ENCODE data around the gene PPM1E.

PPM1E gene

DNA sequence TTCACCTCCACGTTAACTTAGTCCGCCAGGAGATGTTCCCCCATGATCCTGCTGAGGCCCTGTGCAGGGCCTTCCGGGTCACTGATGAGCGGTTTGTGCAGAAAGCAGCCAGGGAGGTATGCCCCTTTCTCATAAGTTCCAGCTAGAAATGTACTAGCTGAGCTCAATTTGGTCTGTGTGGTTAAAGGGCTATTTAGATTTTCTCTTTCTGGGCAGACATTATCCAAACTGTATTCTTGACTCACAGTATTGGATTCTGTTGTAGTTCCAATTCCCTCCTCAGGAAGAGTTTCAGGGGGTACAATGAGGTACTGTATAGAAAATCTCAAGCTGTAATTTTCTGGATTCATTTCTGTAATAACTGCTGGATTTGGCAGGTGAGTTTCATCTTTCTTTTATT lies 214.0 kb downstream of the PPM1E start:
- TF ChIP-seq, protein P1, sequence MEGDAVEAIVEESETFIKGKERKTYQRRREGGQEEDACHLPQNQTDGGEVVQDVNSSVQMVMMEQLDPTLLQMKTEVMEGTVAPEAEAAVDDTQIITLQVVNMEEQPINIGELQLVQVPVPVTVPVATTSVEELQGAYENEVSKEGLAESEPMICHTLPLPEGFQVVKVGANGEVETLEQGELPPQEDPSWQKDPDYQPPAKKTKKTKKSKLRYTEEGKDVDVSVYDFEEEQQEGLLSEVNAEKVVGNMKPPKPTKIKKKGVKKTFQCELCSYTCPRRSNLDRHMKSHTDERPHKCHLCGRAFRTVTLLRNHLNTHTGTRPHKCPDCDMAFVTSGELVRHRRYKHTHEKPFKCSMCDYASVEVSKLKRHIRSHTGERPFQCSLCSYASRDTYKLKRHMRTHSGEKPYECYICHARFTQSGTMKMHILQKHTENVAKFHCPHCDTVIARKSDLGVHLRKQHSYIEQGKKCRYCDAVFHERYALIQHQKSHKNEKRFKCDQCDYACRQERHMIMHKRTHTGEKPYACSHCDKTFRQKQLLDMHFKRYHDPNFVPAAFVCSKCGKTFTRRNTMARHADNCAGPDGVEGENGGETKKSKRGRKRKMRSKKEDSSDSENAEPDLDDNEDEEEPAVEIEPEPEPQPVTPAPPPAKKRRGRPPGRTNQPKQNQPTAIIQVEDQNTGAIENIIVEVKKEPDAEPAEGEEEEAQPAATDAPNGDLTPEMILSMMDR (IDR thresholded peaks at IDR 0.05; ENCODE audit: insufficient read depth, low read depth, low read length, missing control alignments): no peak
- H3K4me3 ChIP-seq (ENCODE audit: low read depth, low read length): no peak overlapping the region
- no peak for DNase-seq (ENCODE audit: low read depth)

DNA sequence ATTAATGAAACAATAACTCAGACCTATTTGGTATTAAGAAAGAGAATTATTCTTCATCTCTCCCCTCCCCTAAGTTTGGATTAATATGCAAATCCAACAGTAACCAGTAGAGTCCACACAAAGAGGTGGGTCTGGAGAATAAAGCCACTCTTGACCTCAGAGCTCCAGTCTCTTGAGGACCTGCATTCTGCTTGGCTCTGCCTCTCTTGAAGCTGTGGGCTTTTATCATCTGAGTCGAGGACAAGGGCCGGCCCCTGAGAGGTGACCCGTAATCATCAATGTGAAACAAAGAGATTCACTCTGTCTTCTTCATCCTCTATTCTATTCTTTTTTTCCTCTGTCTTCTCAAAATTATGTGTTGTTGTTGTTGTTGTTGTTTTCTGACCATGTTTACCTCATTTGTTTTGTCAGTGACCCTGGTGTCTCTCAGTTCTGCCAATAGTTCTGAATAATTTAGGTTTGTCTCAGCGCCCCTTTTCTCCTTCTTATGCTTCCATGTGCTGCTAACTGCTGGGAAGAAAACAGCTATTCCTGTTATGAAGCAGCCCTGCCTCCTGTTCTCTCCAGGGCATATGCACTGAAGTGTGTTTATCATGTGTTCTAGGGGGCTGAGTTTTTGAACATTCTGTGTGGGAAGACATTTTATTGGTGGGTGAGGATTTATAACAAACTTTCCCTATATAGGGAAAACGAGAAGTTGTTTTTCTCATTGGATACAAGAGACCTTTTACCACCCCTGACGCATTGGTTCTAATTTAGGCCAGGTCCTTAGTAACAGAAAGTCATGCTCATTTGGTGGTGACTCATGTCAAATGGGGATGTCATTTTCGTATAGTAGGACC lies 215.2 kb downstream of the PPM1E start:
- no peak for DNase-seq (ENCODE audit: low read depth)
- TF ChIP-seq, protein P1 (IDR thresholded peaks at IDR 0.05; ENCODE audit: insufficient read depth, low read depth, low read length, missing control alignments): no peak
- no peak overlapping the region for H3K4me3 ChIP-seq (ENCODE audit: low read depth, low read length)

DNA sequence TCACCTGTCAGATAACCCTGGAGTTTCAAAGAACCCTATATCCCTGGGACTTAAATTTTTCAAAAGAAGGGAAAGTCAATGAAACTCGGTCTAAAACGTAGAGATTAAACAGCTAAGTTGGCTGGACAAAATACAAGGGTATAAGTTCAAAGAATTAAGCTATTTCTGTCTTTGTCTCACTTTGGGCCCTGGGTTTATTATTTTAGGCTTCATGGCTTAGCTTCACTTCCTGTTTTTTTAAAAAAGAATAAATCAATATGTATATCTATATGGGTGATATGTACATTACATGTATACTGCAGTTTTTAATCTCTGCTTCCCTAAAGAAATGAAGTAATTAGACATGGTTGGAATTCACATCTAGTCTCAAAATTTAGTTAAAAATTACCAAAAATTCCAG lies 218.7 kb downstream of the PPM1E start:
- no peak overlapping the region for H3K4me3 ChIP-seq (ENCODE audit: low read depth, low read length)
- DNase-seq (ENCODE audit: low read depth): no peak
- TF ChIP-seq, protein P1 (IDR thresholded peaks at IDR 0.05; ENCODE audit: insufficient read depth, low read depth, low read length, missing control alignments): no peak

DNA sequence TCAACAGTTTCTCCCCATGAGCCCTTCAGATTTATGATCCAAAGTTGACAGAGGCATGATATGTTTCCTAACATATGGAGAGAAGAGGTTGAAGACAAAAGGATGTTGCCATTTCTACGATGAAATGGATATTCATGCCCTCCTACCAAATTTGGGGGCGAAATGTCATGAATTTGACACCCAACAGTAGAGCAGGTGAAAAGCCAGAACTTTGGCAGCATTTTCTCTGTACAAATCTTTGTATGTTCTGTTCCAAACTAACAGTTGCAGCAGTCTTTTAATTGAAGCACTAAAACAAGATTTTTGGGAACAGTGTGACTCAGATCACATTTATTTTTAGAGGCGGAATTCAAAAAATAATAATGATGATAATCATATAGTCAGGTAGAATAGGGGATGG lies 220.9 kb downstream of the PPM1E start:
- no peak overlapping the region for H3K4me3 ChIP-seq (ENCODE audit: low read depth, low read length)
- TF ChIP-seq, protein P1 (IDR thresholded peaks at IDR 0.05; ENCODE audit: insufficient read depth, low read depth, low read length, missing control alignments): no peak
- DNase-seq (ENCODE audit: low read depth): no peak

DNA sequence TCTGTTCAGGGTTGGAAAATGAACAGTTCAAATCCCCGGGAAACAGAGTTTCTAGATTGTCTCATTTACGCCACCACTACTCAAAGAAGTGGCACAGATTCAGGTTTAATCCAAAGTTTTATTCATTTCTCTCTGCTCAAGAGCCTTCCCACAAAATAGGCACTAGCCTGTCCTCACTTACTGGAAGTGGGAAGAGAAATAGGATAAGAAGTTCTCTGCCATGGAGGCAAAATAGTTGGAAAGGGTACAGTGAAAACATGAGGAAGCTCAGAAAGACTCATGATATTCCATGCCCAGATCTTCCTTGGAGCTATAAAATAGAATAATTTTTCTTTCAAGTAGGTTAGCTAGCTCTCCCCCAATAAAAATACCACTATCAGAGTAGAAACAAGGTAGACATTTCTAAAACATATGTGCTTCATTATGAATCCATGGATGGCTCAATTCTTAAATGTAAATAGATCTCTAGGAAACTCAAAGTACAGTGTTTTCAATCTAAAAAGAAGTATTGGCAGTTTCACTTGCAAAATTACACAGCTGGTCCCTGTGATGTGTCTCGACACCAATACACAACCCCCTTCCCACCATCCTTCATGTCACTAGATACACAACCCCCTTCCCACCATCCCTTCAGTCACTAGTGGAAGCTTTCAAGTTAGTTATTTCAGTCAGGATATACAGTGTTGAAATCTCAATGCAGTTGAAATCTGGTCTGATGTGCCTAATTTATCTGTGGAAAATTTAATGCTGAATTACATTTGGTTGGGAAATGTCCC lies 225.2 kb downstream of the PPM1E start:
- TF ChIP-seq, protein P1 (IDR thresholded peaks at IDR 0.05; ENCODE audit: insufficient read depth, low read depth, low read length, missing control alignments): no peak
- DNase-seq (ENCODE audit: low read depth): no peak
- H3K4me3 ChIP-seq (ENCODE audit: low read depth, low read length): no peak overlapping the region

DNA sequence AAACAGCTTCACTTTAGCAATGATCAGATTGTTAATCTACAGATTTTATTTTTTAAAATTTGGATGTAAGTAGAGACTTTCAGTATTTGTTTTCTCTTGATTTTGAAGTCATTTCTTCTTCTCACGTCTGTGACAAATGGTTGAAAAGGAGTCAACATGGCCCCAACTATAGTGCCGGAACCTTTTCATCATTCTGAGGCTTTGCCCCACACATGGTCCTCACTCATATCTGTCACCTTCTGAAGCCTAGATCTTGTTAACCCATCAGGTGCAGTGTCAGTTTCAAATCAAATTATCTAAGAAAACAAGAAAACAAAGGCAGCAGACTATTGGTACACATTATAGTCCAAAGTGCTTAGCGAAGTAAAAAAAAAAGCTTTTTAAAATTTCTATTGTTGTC lies 227.0 kb downstream of the PPM1E start:
- TF ChIP-seq, protein P1 (IDR thresholded peaks at IDR 0.05; ENCODE audit: insufficient read depth, low read depth, low read length, missing control alignments): no peak
- H3K4me3 ChIP-seq (ENCODE audit: low read depth, low read length): no peak overlapping the region
- no peak for DNase-seq (ENCODE audit: low read depth)

Measured in GM12865 (cell line).